Mucosa of gallbladder (tissue), 1 donor: Measurements from ENCODE around the gene TUBB1. TPM values are rescaled to one million over a fixed set of nuclear protein-coding genes. Genes with fewer than 3 reads are reported as not detected.
"Not testable (repeated sequence)": the region's sequence is repeated elsewhere in the genome, so short reads cannot be mapped to it uniquely, and the experiment has no call there.

Source experiments
- DNase-seq: peaks from one replicate; pipeline ENCODE4 v3.0.0-alpha.2; 2020; ENCODE audit warnings: low spot score
- total RNA-seq: library from RNA; stranded (reverse); gene quantifications from one replicate; pipeline ENCODE4 v1.2.1, GENCODE V29; 2021
- donor health status: DM: no; HTN: no; CAD: no.

TUBB1 gene
- total RNA-seq, 1 donor from 2014 or later, result 0.09 TPM

DNA sequence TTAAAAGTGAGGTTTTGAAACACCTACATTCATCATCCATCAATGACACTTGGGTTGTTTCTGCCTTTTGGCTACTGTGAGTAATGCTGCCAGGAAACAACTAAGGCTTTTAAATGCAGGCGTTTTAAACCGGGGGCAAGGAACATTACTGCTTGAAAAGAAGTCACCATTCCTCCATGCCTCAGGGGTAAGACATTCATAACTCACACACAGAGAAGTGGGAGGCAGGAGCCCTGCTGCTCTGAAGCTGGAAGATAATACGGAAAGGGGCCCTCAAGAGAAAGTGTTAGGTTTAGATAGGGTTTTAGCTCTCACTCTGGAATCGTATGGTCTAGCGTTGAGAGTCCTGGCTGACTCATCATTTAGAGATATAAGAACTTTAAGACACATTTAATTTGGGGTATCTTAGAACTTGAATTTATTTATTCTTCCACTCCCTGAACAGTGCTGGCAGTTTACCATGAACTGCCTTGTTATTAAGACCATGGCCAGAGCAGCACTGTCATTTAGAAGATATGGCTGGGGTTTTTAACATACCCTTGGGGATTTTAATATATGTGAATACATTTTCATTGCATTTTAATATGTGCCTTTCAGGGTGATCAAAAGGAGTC lies 1.8 kb downstream of the TUBB1 start:
- no peak for DNase-seq

DNA sequence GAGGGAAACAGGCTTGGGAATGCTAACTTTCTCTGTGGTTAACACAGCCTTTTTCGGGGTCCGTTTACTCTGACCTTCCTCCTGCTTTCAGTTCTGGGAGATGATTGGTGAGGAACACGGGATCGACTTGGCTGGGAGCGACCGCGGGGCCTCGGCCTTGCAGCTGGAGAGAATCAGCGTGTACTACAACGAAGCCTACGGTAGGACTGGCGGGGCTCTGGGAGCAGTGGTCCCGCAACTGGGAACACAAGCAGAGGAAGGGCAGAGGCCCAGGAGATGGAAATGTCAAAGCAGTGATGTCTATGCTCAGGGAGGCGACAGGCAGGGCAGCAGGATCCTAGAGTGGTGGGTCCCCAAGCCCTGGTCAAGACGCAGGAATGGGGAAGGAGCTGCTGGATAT lies 3.5 kb downstream of the TUBB1 start:
- no peak for DNase-seq

DNA sequence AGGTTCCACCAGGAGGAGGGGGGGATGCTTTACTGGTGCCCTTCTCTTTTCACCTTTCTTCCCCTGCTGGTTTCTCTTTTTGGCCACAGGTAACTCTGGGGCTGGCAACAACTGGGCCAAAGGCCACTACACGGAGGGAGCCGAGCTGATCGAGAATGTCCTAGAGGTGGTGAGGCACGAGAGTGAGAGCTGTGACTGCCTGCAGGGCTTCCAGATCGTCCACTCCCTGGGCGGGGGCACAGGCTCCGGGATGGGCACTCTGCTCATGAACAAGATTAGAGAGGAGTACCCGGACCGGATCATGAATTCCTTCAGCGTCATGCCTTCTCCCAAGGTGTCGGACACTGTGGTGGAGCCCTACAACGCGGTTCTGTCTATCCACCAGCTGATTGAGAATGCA lies 4.4 kb downstream of the TUBB1 start:
- DNase-seq, result no peak

DNA sequence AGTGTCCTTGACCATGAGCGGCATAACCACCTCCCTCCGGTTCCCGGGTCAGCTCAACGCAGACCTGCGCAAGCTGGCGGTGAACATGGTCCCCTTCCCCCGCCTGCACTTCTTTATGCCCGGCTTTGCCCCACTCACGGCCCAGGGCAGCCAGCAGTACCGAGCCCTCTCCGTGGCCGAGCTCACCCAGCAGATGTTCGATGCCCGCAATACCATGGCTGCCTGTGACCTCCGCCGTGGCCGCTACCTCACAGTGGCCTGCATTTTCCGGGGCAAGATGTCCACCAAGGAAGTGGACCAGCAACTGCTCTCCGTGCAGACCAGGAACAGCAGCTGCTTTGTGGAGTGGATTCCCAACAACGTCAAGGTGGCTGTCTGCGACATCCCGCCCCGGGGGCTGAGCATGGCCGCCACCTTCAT lies 4.9 kb downstream of the TUBB1 start:
- no peak for DNase-seq

DNA sequence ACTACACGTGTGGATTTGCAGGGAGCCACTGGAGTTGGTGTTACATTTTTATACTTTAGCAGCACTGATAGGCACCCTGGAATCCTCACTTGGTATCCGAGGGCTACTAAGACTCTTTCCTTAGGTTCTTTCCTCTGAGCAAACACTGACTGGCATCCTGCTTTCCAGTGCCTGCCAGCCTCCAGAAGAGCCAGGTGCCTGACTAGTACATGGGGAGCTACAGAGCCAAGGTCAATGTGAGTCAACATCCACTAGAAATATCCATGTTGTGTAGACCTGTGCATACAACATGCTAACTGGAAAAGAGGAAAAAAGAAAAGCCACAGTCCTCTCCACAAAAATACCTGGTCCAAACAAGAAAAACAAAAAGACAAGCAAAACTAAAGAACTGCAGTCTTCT lies 5.9 kb downstream of the TUBB1 start:
- DNase-seq, result no peak

DNA sequence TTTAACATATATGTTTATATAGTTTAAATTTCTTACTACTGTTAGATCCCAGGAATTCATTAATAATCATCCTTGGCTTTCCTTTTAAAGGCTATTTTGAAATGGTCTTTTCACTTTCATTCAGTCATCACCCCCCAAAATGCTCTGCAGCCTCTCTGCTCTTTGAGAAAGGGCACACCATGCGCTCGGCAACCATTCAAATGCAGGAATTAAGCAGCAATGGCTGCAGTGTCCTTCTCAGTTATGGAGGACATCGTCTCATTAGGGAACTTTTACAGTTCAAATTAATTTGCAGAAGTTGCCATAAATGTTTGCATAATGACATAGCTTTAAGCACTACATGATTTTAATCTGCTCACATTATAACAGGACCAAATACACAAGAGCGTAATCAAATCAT lies 6.3 kb downstream of the TUBB1 start:
- DNase-seq, result no peak

DNA sequence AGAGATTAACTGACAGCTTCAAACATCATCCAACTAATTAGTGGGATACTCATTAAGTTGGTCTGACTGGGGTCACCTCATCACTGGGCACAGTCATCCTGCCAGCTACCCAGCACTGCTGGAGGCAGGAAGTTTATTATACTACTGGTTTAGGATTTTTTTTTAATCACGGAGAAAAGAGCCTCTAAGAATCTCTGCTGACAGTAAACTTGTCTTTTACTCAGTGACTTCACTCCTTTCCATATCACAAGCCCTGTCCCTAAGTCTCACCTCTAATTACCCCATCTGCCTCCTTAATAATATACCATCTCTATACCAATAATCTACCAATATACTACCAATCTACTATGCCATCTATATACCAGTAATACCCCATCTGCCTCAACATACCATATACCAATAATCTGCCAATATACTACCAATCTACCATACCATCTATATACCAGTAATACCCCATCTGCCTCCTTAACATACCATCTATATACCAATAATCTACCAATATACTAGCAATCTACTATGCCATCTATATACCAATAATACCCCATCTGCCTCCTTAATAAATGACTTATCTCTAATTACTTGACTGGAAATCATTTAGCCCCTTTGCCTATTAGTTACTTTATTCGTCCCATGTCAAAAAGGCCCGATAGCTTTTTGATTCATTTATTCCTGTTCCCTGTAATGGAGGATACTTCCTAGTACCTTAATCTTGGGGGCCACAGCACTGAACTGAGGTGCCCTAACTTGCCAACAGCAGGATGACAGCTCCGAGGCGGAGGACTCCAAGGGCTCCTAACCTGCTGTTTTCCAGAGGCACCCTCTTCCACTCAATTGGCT lies 7.9 kb downstream of the TUBB1 start:
- DNase-seq, result no peak

DNA sequence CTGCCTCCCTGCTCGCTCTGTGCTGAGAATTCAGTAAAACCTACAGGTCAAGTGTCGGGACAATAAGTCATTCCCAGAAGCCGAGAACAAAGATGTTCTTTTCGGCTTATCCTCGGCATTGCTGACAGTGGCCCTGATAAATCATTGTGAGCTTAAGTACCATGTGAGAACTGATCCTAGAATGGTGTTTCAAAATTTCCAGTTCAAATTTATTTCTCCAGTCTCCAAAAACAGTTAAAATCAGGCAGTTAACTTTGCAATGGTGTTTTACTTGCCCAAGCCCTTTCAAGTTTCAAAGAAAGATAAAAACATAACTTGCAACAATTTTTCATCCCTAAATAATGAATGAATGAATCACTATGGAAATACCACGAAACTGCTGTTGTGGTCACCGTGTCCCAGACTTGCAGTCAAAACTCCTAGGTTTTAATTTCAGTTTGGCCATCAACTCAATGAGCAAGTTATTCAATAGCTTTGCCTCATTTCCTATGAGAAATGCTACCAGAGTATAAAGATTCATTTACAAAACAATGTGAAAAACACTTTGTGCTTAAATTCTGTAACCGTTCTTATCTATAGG lies 8.6 kb downstream of the TUBB1 start:
- DNase-seq, result no peak

DNA sequence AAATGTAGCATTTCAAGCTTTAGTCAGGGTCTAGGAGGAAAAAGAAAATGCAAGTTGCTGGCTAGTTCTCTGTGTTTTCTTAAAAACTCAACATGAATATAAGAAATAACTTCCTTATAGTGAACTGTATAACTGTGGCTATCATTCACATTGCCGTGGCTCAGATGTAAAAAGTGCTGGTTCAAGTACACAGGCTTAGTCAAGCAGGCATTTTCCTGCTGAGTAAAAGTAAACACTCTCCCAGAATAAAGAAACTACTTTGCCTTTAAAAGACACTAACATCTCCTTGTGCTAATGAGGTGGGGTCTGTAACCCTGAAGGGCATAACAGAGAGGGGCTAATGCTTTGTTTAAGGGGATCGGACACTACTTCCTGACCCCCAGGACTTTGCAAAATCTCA lies 9.6 kb downstream of the TUBB1 start:
- no peak for DNase-seq

DNA sequence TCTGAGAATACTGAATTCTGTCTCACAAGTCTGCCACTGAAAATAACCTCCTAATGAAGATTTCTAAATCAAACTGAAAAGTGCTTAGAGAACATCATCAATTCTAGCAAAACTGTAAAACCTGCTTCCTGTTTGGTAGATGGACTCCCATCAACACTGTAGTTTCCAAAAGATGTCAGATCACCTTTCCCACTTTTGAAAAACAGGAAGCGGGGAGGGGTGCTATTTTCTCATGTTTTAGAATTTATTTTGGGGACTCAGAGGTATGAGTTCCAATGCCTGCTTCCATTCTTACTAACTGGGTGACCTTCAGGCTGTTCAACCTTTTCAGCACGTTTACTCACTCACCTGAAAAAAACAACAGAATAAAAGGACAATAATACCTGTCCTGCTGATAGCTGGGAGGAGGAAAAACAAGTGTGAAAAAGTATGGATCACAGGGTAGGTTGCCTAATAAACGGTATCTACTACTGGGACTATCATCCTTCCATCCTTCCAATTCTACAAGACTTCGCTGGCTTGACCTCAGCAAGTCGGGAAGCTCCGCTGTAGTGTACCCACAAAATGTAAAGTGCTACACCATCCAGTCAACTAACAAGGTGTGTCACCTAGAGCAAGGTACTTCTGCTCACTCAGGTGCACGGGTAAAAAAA lies 11.8 kb downstream of the TUBB1 start:
- no peak for DNase-seq

DNA sequence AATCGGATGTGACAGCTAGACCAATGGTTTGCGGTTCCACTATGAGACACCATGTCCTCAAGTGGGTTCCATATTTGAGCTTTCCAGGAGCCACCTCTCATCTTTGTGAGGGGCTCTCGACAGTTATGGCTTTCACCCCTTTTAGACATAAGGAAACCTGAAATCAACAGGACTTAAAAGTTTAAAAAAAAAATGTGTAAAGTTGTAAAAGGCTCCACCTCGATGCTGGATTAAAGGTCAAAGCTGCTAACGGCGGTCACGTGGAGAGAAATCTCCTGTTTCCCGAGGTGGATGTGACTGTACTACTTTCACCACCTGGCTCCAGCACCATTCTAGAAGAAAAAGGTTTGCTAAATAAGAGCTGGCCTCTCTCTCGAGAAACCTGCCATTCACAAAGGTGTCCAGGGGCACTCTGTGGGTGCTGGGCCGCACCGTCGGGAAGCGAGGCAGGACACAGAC lies 12.4 kb downstream of the TUBB1 start:
- DNase-seq, result no peak

DNA sequence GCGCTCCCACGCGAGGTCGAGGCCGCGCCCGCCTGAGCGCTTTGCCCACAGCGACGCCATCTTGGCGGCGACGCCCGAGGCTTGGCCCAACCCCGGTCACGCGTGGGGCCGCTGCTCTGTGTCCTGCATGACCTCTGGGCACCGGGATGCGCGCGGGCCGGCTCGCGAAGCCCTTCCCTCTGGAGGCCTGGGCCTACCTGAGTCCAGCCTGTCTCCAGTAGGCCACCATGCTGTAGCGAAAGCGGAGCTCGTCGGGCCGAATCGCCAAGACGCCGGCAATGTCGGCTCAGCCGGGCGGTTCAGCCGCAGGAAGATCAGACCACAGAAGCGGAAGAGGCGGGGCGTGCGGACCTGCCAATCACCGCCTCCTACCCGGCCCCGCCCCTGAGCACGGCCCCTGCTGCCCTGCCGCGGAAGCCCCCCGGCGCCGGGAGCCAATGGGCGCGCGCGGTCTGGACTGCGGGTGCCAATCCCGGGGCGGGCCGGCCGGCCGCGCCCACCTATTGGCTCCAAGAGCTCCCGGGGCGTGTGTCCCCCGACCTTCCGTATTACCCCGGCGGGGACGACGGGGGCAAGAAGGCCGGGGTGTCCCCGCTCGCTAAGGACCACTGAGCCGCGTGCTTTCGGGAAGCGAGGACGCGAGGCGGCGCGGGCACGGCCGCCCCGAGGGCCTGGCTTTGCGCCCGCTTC lies 12.9 kb downstream of the TUBB1 start, which contains the start of gene ATP5F1E:
Gene ATP5F1E, minus strand, starts transcription at position 313 of the 690 bp plus-strand sequence. Its CDS starts 84 bp downstream, at position 229.
- peak; percentile 96 for DNase-seq

DNA sequence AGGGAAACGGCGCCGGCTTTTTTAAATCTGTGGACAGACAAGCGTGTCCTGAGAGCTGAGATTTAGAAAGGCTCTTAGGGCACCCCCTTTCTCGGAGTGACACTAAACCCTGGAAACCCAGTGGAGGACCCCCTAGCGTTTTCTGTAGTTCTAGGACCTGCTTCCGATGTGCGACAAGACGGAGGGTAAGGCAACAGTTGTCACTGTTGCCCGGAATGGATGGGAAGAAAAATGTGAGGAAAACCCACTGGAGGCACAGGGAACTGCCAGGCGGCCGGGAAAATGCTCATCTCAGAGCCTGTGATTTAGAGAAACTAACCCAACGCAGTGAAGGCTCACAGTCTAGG lies 13.5 kb downstream of the TUBB1 start:
- DNase-seq, result no peak

DNA sequence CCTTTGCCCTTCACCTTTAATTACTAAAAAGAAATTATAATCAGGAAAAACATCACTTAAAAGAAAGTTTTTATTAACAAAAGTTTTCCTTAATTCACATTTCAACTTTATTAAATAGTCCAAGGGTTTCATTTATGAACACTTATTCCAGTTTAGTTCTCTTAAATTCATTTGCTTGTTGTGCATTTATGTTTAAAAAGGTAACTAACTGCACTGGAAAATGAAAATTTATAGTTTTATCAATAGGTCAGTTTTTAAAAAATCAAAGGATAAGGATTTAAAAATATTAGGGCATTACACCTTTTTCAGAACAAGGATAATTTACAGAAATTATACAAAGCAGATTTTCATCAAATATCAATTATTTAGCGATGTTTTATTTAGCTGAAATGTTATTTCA lies 13.9 kb downstream of the TUBB1 start:
- no peak for DNase-seq

DNA sequence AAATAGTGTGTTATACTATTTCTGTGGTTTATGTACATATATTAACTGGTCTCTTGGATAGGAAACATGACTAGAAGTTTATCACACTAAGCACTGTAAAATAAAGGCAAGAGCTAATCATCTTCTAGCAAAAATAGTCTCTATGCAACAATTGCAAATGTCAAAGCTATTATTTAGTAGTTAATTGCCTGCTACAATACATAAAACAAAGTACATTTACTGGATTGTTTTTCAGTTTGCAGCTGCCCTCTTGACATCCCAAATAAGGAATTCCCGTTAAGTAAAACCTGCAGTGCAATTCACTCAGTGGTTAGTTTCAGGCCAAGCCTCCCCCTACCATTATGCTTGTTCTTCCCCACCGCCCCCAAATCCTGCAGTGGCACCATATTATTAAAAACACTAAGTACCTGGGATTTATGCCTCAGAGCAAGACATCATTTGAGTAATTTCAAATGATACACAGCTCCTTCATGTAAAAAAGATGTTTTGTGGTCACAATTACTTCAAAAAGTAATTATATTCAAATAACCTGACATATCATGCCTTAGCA lies 14.5 kb downstream of the TUBB1 start:
- no peak for DNase-seq

DNA sequence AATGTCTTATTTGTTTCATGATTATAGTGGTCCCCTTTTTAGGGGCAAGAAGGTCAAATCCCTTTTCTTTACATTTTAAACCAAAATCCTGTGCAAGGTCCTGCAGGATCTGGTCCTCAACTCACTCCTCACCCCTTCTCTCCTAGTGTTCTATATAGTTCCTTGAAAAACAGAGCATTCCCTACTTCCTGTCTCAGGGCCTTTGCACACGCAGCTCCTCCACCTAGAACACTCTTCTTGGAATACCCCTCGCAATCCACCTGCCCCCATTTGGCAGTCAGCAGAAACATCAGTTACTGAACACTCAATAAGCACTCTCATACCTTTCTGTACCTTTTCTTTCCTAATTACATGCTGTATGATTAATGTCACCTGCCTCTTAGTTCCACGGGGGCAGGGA lies 16.2 kb downstream of the TUBB1 start:
- DNase-seq, result no peak

DNA sequence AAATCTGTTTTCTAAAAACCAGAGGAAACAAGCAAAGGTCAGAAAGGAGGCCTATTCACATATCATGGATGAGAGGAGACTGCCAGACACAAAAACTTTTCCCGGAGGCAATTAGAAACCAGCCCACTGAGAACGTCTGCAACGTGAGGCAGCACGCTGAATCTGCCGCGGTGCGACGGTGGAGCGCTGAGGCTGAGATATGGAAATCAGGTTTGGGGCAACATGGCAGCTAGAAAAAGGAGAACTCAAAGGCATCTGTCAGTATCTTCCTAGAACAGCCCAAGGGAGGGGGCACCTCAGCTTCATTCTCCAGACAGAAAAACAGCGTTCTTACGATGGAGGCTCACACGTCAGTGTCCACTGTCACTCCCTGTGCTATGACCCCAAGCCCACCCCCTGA lies 18.2 kb downstream of the TUBB1 start:
- DNase-seq, result no peak

DNA sequence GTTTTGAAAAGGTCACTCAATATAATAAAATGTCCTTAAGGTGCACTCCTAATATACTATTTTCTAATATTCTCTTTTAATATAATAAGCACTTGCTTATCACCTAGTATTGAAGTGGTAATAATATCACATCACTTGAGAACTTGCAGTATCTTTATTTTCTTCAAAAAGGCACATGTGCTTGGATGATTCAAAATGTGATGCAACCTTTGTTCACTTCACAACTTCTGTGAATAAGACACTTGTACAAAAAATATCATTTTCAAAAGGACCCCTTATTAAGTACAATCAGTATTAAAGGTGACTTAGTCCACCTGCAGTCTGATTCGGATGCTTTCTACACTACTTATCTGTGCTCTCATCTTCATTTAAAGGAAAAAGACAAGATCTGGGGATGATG lies 20.0 kb downstream of the TUBB1 start:
- no peak for DNase-seq

DNA sequence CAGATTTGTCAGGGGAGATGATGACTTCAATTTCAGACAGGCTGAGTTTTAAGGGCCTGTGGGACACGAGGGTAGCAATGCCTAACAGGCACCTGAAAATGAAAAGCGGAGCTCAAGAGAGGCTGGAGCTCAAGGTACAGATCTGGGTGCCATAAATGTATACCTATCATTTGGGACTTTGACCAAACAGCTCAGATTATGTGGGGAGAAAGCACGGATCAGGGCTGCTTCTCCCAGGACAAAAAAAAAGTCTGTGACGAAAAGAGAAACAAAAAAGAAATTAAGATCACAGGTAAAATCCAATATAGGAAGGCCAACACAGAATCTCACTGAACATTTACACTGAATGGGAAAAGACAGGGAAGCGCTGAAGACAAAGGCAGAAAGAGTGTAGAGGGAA lies 21.4 kb downstream of the TUBB1 start:
- DNase-seq, result no peak

DNA sequence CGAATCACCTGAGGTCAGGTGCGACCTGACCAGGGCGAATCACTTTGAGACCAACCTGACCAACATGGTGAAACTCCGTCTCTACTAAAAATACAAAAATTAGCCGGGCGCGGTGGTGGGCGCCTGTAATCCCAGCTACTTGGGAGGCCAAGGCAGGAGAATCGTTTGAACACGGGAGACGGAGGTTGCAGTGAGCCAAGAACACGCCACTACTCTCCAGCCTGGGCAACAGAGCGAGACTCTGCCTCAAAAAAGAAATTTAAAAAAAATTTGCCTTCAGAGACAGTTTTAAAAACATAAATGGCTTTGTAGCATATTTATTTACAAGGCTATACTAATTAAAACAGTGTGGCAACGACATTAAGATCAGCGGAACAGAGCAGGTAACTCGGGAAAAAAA lies 22.3 kb downstream of the TUBB1 start:
- DNase-seq, result not testable (repeated sequence)

DNA sequence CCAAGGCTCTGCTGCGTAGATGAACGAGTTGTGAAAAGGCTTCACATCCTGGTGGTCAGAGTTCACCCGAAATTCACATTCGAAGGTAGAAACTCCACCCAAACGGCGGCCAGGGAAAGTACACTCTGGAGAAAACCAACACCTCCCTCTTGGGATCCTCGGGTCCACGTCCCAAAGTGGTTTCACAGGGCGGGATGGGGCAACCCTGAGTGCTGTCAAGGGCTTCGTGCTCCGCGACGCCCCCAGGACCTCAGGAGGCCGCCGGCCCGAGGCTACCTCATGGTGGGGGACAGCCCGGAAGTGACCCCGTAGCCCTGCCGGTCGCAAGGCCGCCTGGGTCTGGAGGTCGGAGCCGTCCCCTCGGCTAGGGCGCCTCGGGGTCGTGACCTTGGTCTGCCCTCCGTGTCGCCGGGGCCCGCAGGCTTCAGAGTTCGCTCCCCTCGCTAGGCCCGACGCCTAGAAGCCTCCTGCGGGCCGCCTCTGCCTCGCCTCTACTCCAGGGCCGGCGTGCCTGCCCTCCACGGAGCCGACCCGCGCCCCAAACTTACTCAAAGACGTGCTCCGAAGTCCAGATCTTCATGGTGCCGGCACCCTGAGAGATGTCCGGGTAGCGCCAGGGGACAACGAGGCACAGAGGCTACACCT lies 23.0 kb downstream of the TUBB1 start, which contains the start of gene PRELID3B:
Gene PRELID3B, minus strand, starts transcription at position 636 of the 645 bp plus-strand sequence. Its CDS starts 56 bp downstream, at position 580.
- no peak for DNase-seq
